Adipocyte (in vitro differentiated cells): Measurements from ENCODE around the gene DDX47.

Source experiments
- DNase-seq: peaks from one replicate; pipeline ENCODE4 v3.0.0-alpha.2; 2015; ENCODE audit warnings: low read depth
- H3K27me3 ChIP-seq: replicated peaks from 2 replicates; pipeline ENCODE4 v1.7.0; 2013; ENCODE audit warnings: mild to moderate bottlenecking, low read length, moderate library complexity; ENCODE audit not compliant: control insufficient read depth, insufficient read depth
- H3K36me3 ChIP-seq: 2 replicates; pipeline ENCODE4 v1.7.0; 2013; ENCODE audit warnings: low read length, mild to moderate bottlenecking, moderate library complexity; ENCODE audit not compliant: control insufficient read depth, insufficient read depth, severe bottlenecking
- H3K4me1 ChIP-seq: 2 replicates; pipeline ENCODE4 v1.7.0; 2013; ENCODE audit warnings: mild to moderate bottlenecking, low read length, moderate library complexity; ENCODE audit not compliant: control insufficient read depth, insufficient read depth
- H3K4me3 ChIP-seq: 2 replicates; pipeline ENCODE4 v1.7.0; 2013; ENCODE audit warnings: mild to moderate bottlenecking, low read length, moderate library complexity
- H3K9ac ChIP-seq: 2 replicates; pipeline ENCODE4 v1.7.0; 2013; ENCODE audit warnings: mild to moderate bottlenecking, low read length, moderate library complexity
- H3K9me3 ChIP-seq: 2 replicates; pipeline ENCODE4 v1.7.0; 2013; ENCODE audit warnings: mild to moderate bottlenecking, low read length, moderate library complexity; ENCODE audit not compliant: control insufficient read depth

DDX47 gene

GRCh38 chr12:12786706-12787601, 26.2 kb upstream of the DDX47 start:
- H3K27me3 ChIP-seq = no peaks in the 10 kb centered on the region
- H3K9me3 ChIP-seq = no peaks in the 10 kb centered on the region
- H3K4me3 ChIP-seq = peak overlapping the region; percentile 84
- H3K4me1 ChIP-seq = peaks cover 36% of the 10 kb centered on the region
- DNase-seq = peak; percentile 93
- H3K9ac ChIP-seq = peak overlapping the region; percentile 88
- H3K36me3 ChIP-seq = no peaks in the 10 kb centered on the region

GRCh38 chr12:12788131-12788530, 25.0 kb upstream of the DDX47 start:
- Histone ChIP-seq H3K36me3 (no peaks in the 10 kb centered on the region), H3K9ac (peak overlapping the region; percentile 88), H3K4me3 (no peak overlapping the region), H3K4me1 (peaks cover 43% of the 10 kb centered on the region), H3K9me3 (no peaks in the 10 kb centered on the region), H3K27me3 (no peaks in the 10 kb centered on the region)
- no peak for DNase-seq

- peaks cover 43% of the 10 kb centered on the region for H3K4me1 ChIP-seq
- peak; percentile 93 for DNase-seq
Observed at GRCh38 chr12:12788675-12789368, 24.3 kb upstream of the DDX47 start.

GRCh38 chr12:12790956-12791355, 22.2 kb upstream of the DDX47 start:
- DNase-seq = no peak

More at GRCh38 chr12:12788675-12789368, 24.3 kb upstream of the DDX47 start:
- Histone ChIP-seq H3K36me3 (no peaks in the 10 kb centered on the region), H3K9me3 (no peaks in the 10 kb centered on the region), H3K27me3 (no peaks in the 10 kb centered on the region), H3K4me3 (no peak overlapping the region), H3K9ac (peak overlapping the region; percentile 88)

GRCh38 chr12:12791756-12792369, 21.3 kb upstream of the DDX47 start:
- DNase-seq = no peak
- H3K9ac ChIP-seq = no peak overlapping the region
- peaks cover 28% of the 10 kb centered on the region for H3K4me1 ChIP-seq
- no peaks in the 10 kb centered on the region for H3K36me3 ChIP-seq
- H3K4me3 ChIP-seq = peak overlapping the region; percentile 55
- no peaks in the 10 kb centered on the region for H3K9me3 ChIP-seq
- H3K27me3 ChIP-seq = no peaks in the 10 kb centered on the region

More at GRCh38 chr12:12790956-12791355, 22.2 kb upstream of the DDX47 start:
- H3K27me3 ChIP-seq = no peaks in the 10 kb centered on the region
- no peaks in the 10 kb centered on the region for H3K9me3 ChIP-seq
- no peak overlapping the region for H3K9ac ChIP-seq
- H3K4me1 ChIP-seq = peaks cover 35% of the 10 kb centered on the region
- H3K36me3 ChIP-seq = no peaks in the 10 kb centered on the region
- no peak overlapping the region for H3K4me3 ChIP-seq

GRCh38 chr12:12792421-12792820, 20.7 kb upstream of the DDX47 start:
- H3K27me3 ChIP-seq = no peaks in the 10 kb centered on the region
- peaks cover 24% of the 10 kb centered on the region for H3K4me1 ChIP-seq
- no peaks in the 10 kb centered on the region for H3K36me3 ChIP-seq
- DNase-seq = no peak
- H3K9ac ChIP-seq = no peak overlapping the region
- no peak overlapping the region for H3K4me3 ChIP-seq
- no peaks in the 10 kb centered on the region for H3K9me3 ChIP-seq

- Histone ChIP-seq H3K4me1 (peaks cover 11% of the 10 kb centered on the region), H3K4me3 (no peak overlapping the region), H3K9me3 (no peaks in the 10 kb centered on the region), H3K9ac (no peak overlapping the region), H3K27me3 (no peaks in the 10 kb centered on the region), H3K36me3 (no peaks in the 10 kb centered on the region)
- no peak for DNase-seq
Observed at GRCh38 chr12:12794686-12795085, 18.5 kb upstream of the DDX47 start.

- H3K9me3 ChIP-seq = no peaks in the 10 kb centered on the region
- no peak overlapping the region for H3K9ac ChIP-seq
- no peak overlapping the region for H3K4me3 ChIP-seq
- no peak for DNase-seq
- H3K27me3 ChIP-seq = no peaks in the 10 kb centered on the region
- no peaks in the 10 kb centered on the region for H3K36me3 ChIP-seq
- peaks cover 11% of the 10 kb centered on the region for H3K4me1 ChIP-seq
Observed at GRCh38 chr12:12796171-12796570, 17.0 kb upstream of the DDX47 start.

GRCh38 chr12:12796928-12797793, 16.0 kb upstream of the DDX47 start:
- Histone ChIP-seq H3K4me1 (peaks cover 5% of the 10 kb centered on the region), H3K36me3 (no peaks in the 10 kb centered on the region), H3K27me3 (no peaks in the 10 kb centered on the region), H3K9me3 (no peaks in the 10 kb centered on the region), H3K4me3 (no peak overlapping the region), H3K9ac (no peak overlapping the region)
- DNase-seq = no peak

GRCh38 chr12:12797794-12798152, 15.4 kb upstream of the DDX47 start:
- Histone ChIP-seq H3K27me3 (no peaks in the 10 kb centered on the region), H3K36me3 (no peaks in the 10 kb centered on the region), H3K9me3 (no peaks in the 10 kb centered on the region), H3K4me3 (no peak overlapping the region), H3K9ac (no peak overlapping the region), H3K4me1 (no peaks in the 10 kb centered on the region)
- no peak for DNase-seq
